SK-N-SH (cell line): Measurements from ENCODE around the gene HLA-DPA1.

Experiments
- CHD2 ChIP-seq: fragments of 150-350 bp; IDR thresholded peaks from 2 replicates; pipeline ENCODE4 v1.6.1; 2018; ENCODE audit warnings: low read length; ENCODE audit not compliant: partially characterized antibody
- CTCF ChIP-seq: fragments of 200-600 bp; sonication (generic); IDR thresholded peaks from 2 replicates; pipeline ENCODE4 v1.6.1; 2017; ENCODE audit warnings: antibody characterized with exemption, mild to moderate bottlenecking, moderate library complexity
- EP300 ChIP-seq, 2 experiments: IDR thresholded peaks; 2 replicates each; pipeline versions ENCODE4 v1.4.0 to v1.6.1; 2012; ENCODE audit warnings: borderline replicate concordance in 1 of 2, low read depth in 1 of 2, low read length in 1 of 2
- PBX3 ChIP-seq: IDR thresholded peaks from 2 replicates; pipeline ENCODE4; 2012
- POLR2AphosphoS5 ChIP-seq: IDR thresholded peaks from 2 replicates; pipeline ENCODE4 v1.6.1; 2012; ENCODE audit warnings: low read depth, low read length
- REST ChIP-seq: IDR thresholded peaks from 2 replicates; pipeline ENCODE4 v1.6.1; 2012; ENCODE audit warnings: mild to moderate bottlenecking, low read depth, low read length, moderate library complexity
- RFX5 ChIP-seq: IDR thresholded peaks from 2 replicates; pipeline ENCODE4 v1.6.1; 2012; ENCODE audit warnings: mild to moderate bottlenecking, improper control_type of control experiment, low read length
- RXRA ChIP-seq: IDR thresholded peaks from 2 replicates; pipeline ENCODE4 v1.4.0; 2012; ENCODE audit warnings: low read depth, mild to moderate bottlenecking, borderline replicate concordance

- no peak for TF ChIP-seq PBX3
- no peak for TF ChIP-seq RXRA
- TF ChIP-seq CTCF, result no peak
- TF ChIP-seq CHD2, result no peak
- TF ChIP-seq RFX5, result no peak
- no peak for TF ChIP-seq POLR2AphosphoS5
- no peak for TF ChIP-seq EP300 (IDR thresholded peaks at IDR 0.05; ENCODE audit: borderline replicate concordance in 1 of 2, low read depth in 1 of 2, low read length in 1 of 2)
- TF ChIP-seq REST, result no peak
Measured at GRCh38 chr6:33066917-33067521, 6.4 kb downstream of the HLA-DPA1 start.
